ENCODE measurements around the gene MAB21L3. TPM values are rescaled to one million over a fixed set of nuclear protein-coding genes. Genes with fewer than 3 reads are reported as not detected.

The MAB21L3 gene
- total RNA-seq, 4 donors from 2014 or later, result 12.0 to 22.7 (median 19.6) TPM

DNA sequence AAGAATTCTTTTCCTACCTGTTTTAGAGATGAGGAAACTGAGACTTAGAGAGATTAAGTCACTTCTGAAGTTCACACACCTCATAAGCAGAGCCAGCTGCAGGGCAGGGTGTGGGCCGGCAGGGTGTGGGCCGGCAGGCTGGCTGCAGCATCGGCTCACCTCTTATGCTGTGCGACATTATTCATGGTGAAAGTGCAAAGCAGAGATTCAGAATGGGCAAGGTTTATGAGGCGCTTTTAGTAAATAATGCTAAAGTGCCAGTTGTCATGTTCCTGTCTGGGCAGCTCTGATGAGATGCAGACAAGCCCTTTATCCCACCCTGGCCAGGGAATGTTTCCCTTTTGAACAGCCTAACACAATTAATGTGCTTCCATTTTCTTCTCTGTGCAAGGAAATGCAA lies 14.6 kb downstream of the MAB21L3 start:
- 15 to 52% methylated on average over 4 to 5 of the region's 5 CpGs for WGBS, 2 donors
- no peak for DNase-seq
- peaks cover 0 to 62% (median 3%) of the 10 kb centered on the region in 3 donors for H3K4me1 ChIP-seq

DNA sequence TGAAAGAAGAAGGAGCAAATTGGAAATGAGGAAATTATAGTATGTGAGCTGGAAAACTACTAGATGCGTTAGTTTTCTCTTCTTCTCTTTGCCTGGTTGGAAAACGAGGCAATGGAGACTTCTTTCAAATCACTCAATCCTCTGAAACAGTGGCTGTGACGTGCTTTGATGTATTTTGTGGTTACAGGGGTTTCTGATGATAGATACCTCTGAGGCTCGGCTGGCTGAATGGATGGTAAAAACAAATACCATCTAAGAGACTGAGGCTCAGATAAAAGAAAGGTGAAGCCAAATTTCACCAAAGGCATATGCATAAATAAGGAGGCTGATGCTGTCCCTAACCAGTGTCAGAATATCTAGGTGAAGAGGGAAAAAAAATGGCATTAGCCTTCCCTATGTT lies 15.1 kb downstream of the MAB21L3 start:
- H3K27me3 ChIP-seq, result no peaks in the 10 kb centered on the region
- H3K9me3 ChIP-seq, result no peaks in the 10 kb centered on the region
- no peak overlapping the region for H3K4me3 ChIP-seq
- H3K36me3 ChIP-seq, result peaks cover 0 to 38% (median 0%) of the 10 kb centered on the region in 3 donors
- peak overlapping the region in 3 of 4 donors; percentile 35 to 57 (median 57) for H3K27ac ChIP-seq
- no peak for DNase-seq
- peaks cover 1 to 65% (median 3%) of the 10 kb centered on the region in 3 donors for H3K4me1 ChIP-seq
- intact Hi-C loops (cut with DNase I), result no loop called here
- WGBS, 2 donors, result 47 to 53% methylated on average over 4 of the region's 4 CpGs
- TF ChIP-seq, protein P1, sequence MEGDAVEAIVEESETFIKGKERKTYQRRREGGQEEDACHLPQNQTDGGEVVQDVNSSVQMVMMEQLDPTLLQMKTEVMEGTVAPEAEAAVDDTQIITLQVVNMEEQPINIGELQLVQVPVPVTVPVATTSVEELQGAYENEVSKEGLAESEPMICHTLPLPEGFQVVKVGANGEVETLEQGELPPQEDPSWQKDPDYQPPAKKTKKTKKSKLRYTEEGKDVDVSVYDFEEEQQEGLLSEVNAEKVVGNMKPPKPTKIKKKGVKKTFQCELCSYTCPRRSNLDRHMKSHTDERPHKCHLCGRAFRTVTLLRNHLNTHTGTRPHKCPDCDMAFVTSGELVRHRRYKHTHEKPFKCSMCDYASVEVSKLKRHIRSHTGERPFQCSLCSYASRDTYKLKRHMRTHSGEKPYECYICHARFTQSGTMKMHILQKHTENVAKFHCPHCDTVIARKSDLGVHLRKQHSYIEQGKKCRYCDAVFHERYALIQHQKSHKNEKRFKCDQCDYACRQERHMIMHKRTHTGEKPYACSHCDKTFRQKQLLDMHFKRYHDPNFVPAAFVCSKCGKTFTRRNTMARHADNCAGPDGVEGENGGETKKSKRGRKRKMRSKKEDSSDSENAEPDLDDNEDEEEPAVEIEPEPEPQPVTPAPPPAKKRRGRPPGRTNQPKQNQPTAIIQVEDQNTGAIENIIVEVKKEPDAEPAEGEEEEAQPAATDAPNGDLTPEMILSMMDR (IDR thresholded peaks at IDR 0.05), result no peak
- no peak for TF ChIP-seq POLR2A (IDR thresholded peaks at IDR 0.05)

More for the DNA sequence above, 14.6 kb downstream of the MAB21L3 start:
- Histone ChIP-seq H3K9me3 (no peaks in the 10 kb centered on the region), H3K4me3 (no peak overlapping the region), H3K36me3 (peaks cover 0 to 43% (median 0%) of the 10 kb centered on the region in 3 donors), H3K27ac (peak overlapping the region in 3 of 4 donors; percentile 35 to 57 (median 57)), H3K27me3 (no peaks in the 10 kb centered on the region)
- TF ChIP-seq, protein P1 (IDR thresholded peaks at IDR 0.05), result peak in 3 of 6 experiments; percentile 22 to 49 (median 36)
- no peak for TF ChIP-seq POLR2A (IDR thresholded peaks at IDR 0.05)
- intact Hi-C loops (cut with DNase I), result no loop called here

DNA sequence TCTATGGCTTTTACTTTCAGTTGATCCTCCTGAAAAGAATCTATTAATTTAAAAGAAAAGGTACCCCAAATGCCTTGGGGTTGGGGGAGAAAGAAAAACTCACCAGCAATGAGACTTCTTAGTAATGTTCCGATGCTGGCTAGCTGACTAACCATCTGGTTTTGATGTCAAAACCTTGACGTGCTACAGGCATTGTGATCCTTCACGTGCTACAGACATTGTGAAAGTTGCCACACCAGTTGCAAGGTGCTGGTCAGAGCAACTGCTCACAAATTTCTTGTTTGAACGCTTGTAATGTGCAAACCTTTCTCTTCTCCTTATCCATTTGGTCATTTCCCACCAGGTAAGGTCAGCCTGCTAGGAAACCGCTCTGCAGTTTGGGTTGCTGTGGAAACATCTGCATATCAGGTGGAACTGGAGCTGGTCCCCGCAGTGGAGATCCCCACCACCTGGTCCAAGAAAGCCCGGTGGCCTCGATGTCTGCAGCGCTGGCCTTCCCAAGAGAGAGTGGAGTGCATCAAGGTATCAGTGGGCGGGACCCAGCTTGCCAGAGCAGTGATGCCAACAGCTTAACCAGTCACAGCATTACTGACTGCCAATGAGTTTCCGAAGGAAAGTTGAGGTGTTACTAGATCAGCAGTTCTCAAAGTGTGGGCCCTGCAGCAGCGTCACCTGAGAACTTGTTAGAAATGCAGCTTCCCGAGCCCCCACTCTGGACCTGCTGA lies 16.1 kb downstream of the MAB21L3 start:
- Histone ChIP-seq H3K4me1 (peaks cover 5 to 74% (median 5%) of the 10 kb centered on the region in 3 donors), H3K27me3 (no peaks in the 10 kb centered on the region), H3K36me3 (peaks cover 0 to 33% (median 0%) of the 10 kb centered on the region in 3 donors), H3K9me3 (no peaks in the 10 kb centered on the region), H3K27ac (no peak overlapping the region), H3K4me3 (no peak overlapping the region)
- TF ChIP-seq, protein P1 (IDR thresholded peaks at IDR 0.05), result no peak
- no peak for TF ChIP-seq POLR2A (IDR thresholded peaks at IDR 0.05)
- intact Hi-C loops (cut with DNase I), result no loop called here
- 76 to 77% methylated on average over 10 of the region's 13 CpGs for WGBS, 2 donors
- DNase-seq, result no peak

DNA sequence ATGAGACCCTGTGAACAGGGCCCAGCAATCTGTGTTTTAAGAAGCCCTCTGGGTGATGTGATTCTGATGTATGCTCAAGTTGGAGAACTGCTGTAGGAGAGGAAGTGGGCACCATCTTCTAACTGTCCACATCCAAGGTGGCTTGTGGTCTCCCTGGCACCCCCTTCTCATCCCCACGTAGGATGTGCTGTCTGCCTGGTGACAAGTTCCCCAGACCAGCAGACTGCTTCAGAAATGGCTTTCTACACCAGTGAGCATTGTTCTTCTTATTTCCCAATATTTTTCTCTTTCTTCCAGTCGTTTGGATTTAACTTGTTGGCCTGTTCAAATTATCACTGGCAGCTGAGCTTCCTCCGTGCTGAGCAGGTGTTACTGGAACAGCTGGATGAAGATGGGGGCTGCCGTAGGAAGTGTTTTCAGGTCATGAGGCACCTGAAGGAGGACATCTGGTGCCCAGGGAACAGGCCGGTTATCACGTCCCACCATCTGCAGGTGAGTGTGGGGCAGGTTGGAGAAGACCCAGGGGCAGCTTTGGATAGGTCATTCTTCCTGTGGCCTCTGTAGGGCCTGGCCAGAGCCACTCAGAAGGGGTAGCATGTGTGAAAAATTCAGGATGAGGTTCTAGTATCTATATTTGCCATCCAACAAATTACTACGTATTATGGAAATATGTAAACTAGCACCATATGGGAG lies 16.8 kb downstream of the MAB21L3 start:
- no peak for DNase-seq
- Histone ChIP-seq H3K9me3 (no peaks in the 10 kb centered on the region), H3K4me3 (no peak overlapping the region), H3K4me1 (peaks cover 5 to 74% (median 12%) of the 10 kb centered on the region in 3 donors), H3K27ac (no peak overlapping the region), H3K36me3 (peaks cover 0 to 34% (median 1%) of the 10 kb centered on the region in 3 donors), H3K27me3 (no peaks in the 10 kb centered on the region)
- intact Hi-C loops (cut with DNase I), result no loop called here
- TF ChIP-seq POLR2A (IDR thresholded peaks at IDR 0.05), result no peak
- TF ChIP-seq, protein P1 (IDR thresholded peaks at IDR 0.05), result no peak
- WGBS, 2 donors, result 65 to 69% methylated on average over 7 of the region's 7 CpGs

DNA sequence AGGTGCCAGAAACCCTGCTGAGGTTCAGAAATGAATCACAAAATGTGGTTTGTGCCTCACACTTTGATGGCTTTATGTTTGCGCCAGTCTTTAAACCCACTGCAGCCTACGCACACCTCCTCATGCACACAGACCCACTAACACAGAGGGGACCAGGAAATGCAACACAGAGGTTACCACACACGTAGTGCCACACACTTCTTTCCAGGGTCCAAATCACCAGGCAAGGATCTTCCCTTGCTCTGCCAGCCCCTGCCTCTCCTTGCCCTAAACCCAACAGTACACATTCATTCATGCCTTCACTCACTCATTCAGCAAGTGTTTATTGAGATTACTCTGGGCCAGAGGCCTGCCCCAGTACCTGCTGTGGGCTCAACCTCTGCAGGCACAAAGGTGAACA lies 17.5 kb downstream of the MAB21L3 start:
- 80 to 94% methylated on average over 3 of the region's 3 CpGs for WGBS, 2 donors
- intact Hi-C loops (cut with DNase I), result no loop called here
- H3K27ac ChIP-seq, result no peak overlapping the region
- TF ChIP-seq, protein P1 (IDR thresholded peaks at IDR 0.05), result no peak
- no peak for TF ChIP-seq POLR2A (IDR thresholded peaks at IDR 0.05)
- no peak overlapping the region for H3K4me3 ChIP-seq
- H3K36me3 ChIP-seq, result peaks cover 0 to 40% (median 7%) of the 10 kb centered on the region in 3 donors
- H3K9me3 ChIP-seq, result no peaks in the 10 kb centered on the region
- no peak for DNase-seq
- peaks cover 5 to 70% (median 13%) of the 10 kb centered on the region in 3 donors for H3K4me1 ChIP-seq
- H3K27me3 ChIP-seq, result no peaks in the 10 kb centered on the region
